Right lobe of liver (tissue), 6 donors: ENCODE results near the gene FUT1. TPM values are rescaled to one million over a fixed set of nuclear protein-coding genes. Genes with fewer than 3 reads are reported as not detected.

Source experiments
- ATAC-seq, 4 donors: fragments of 200-7000 bp; cut with Tn5 transposase; one replicate each; pipeline ENCODE4 v1.9.1; 2020; ENCODE audit warnings: mild to moderate bottlenecking in 4 of 4, moderate library complexity in 4 of 4
- DNase-seq, 3 donors: peaks; one replicate each; pipeline ENCODE4 v3.0.0-alpha.2; 2020
- H3K27ac ChIP-seq, 3 donors: fragments of 200-600 bp; one replicate each; pipeline ENCODE4 v1.8.0; 2022
- H3K27me3 ChIP-seq, 2 donors: fragments of 200-600 bp; one replicate each; pipeline ENCODE4 v1.8.0; 2022
- H3K36me3 ChIP-seq, 4 donors: fragments of 200-600 bp; sonication (generic) in 1 of 4; one replicate each; pipeline versions ENCODE4 v1.5.1 to v1.8.0; 2017 to 2022; ENCODE audit warnings: control low read depth in 1 of 4
- H3K4me1 ChIP-seq, 4 donors: fragments of 200-600 bp; sonication (generic) in 1 of 4; one replicate each; pipeline versions ENCODE4 v1.5.1 to v1.8.0; 2017 to 2022; ENCODE audit warnings: control low read depth in 1 of 4
- H3K4me3 ChIP-seq, 3 donors: fragments of 200-600 bp; one replicate each; pipeline ENCODE4 v1.8.0; 2022
- H3K9me3 ChIP-seq, 4 donors: fragments of 200-600 bp; sonication (generic) in 1 of 4; one replicate each; pipeline versions ENCODE4 v1.5.1 to v1.8.0; 2017 to 2022; ENCODE audit warnings: control low read depth in 1 of 4
- CTCF ChIP-seq, 4 donors: fragments of 200-600 bp in 3 of 4; fragments of 450-650 bp in 1 of 4; IDR thresholded peaks; one replicate each; pipeline versions ENCODE4 v1.5.1 to v1.8.0; 2016 to 2022; ENCODE audit warnings: antibody characterized with exemption in 4 of 4, mild to moderate bottlenecking in 2 of 4
- POLR2A ChIP-seq: fragments of 450-650 bp; IDR thresholded peaks from one replicate; pipeline ENCODE4 v1.6.1; 2017; ENCODE audit warnings: antibody characterized with exemption, mild to moderate bottlenecking
- WGBS: methylation state at CpG from one replicate; pipeline ENCODE4 v1.1.6; 2018; ENCODE audit warnings: low coverage, low lambda C conversion rate; ENCODE audit not compliant: insufficient coverage; ENCODE audit errors: missing lambda C conversion rate; 5-methylcytosine and 5-hydroxymethylcytosine counted together
- intact Hi-C, 2 donors: fragments of 100-400 bp; cut with DNase I; formaldehyde crosslinking; loops; one replicate each; pipeline versions ENCODE4 v1.11.2 to v1.14.1; 2022
- total RNA-seq, 6 experiments: library from RNA; depleted of rRNA in 2 of 6; stranded (reverse); fragments of >200 nt in 2 of 6; fragmentation: NEBNext Ultra II Directional in 3 of 6; extraction: Animal tissue kit (Norgen Biotek cat#: 25700) in 3 of 6; gene quantifications; one replicate each; pipeline versions ENCODE4 v1.1.0 to v1.2.4, GENCODE V29; 2016 to 2023
- donor health status: DM: no; HTN: yes; CAD: no.
- donor health status: DM: no; HTN: no; CAD: no.
- donor health status: DM: no; HTN: no; CAD: no.
- donor health status: DM: no; HTN: yes; CAD: no.
- donor health status: DM: no; HTN: yes; CAD: no.

The FUT1 gene
- total RNA-seq, 6 experiments from 2014 or later = 0.22 to 1.9 (median 0.93) TPM

GRCh38 chr19:48779636-48780035 is 27.2 kb upstream of the FUT1 start:
- Histone ChIP-seq H3K9me3 (no peaks in the 10 kb centered on the region), H3K36me3 (no peaks in the 10 kb centered on the region), H3K4me1 (peaks cover 0 to 17% (median 5%) of the 10 kb centered on the region in 4 donors), H3K4me3 (no peak overlapping the region), H3K27me3 (no peaks in the 10 kb centered on the region), H3K27ac (no peak overlapping the region)
- no peak for DNase-seq
- TF ChIP-seq CTCF (IDR thresholded peaks at IDR 0.05) = no peak
- intact Hi-C loops = no loop called here
- no peak for ATAC-seq
- WGBS = 83% methylated on average over 1 of the region's 1 CpG

DNA sequence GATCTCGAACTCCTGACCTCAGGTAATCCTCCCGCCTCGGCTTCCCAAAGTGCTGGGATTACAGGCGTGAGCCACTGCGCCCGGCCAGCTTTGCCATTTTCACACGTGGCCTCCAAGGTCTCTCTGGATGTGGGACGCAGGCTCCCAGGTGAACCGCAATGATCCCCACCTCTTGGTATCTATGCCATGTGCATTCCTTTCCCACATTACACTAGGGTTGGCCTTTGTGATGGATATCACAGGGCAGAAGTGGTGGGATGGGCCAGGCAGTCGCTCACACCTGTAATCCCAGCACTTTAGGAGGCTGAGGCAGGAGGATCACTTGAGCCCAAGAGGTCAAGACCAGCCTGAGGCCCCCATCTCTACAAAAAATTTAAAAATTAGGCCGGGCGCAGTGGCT is 25.3 kb upstream of the FUT1 start:
- no peak overlapping the region for H3K27ac ChIP-seq
- H3K4me3 ChIP-seq = no peak overlapping the region
- H3K9me3 ChIP-seq = no peaks in the 10 kb centered on the region
- WGBS = 80% methylated on average over 5 of the region's 12 CpGs
- no peaks in the 10 kb centered on the region for H3K27me3 ChIP-seq
- intact Hi-C loops = no loop called here
- H3K36me3 ChIP-seq = no peaks in the 10 kb centered on the region
- H3K4me1 ChIP-seq = peaks cover 0 to 26% (median 10%) of the 10 kb centered on the region in 4 donors
- no peak for ATAC-seq
- no peak for DNase-seq
- TF ChIP-seq CTCF (IDR thresholded peaks at IDR 0.05) (no peak), POLR2A (no peak)

GRCh38 chr19:48777139-48777538 is 24.7 kb upstream of the FUT1 start:
- ATAC-seq (no peak), DNase-seq (no peak)
- H3K27ac ChIP-seq = no peak overlapping the region
- WGBS = 95% methylated on average over 5 of the region's 5 CpGs
- H3K4me3 ChIP-seq = no peak overlapping the region
- intact Hi-C loops = no loop called here
- H3K27me3 ChIP-seq = no peaks in the 10 kb centered on the region
- H3K9me3 ChIP-seq = no peaks in the 10 kb centered on the region
- H3K36me3 ChIP-seq = no peaks in the 10 kb centered on the region
- no peak for TF ChIP-seq CTCF (IDR thresholded peaks at IDR 0.05)
- TF ChIP-seq POLR2A = no peak
- H3K4me1 ChIP-seq = peaks cover 0 to 25% (median 9%) of the 10 kb centered on the region in 4 donors

DNA sequence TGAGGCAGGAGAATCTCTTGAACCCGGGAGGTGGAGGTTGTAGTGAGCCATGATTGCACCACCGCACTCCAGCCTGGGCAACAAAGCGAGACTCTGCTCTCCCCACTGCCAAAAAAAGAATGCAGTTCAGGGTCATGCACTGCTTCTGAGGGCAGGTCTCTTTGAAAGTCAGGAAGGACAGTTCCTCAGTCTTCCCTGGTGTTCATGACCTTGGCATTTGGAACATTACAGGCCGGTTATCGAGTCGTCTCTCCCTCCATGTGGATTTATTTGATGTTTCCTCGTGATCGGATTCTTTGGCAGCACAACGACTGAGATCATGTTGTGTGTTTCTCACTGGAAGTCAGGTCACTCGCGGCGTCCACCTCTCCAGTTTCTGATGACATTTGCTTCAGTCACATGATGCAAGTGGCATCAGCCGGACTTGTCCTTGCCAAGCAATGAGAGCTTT is 20.1 kb upstream of the FUT1 start:
- intact Hi-C loops = no loop called here
- Histone ChIP-seq H3K36me3 (no peaks in the 10 kb centered on the region), H3K9me3 (no peaks in the 10 kb centered on the region), H3K27ac (peak overlapping the region; percentile 91 to 96 (median 96)), H3K27me3 (no peaks in the 10 kb centered on the region), H3K4me1 (peaks cover 0 to 56% (median 26%) of the 10 kb centered on the region in 4 donors), H3K4me3 (no peak overlapping the region)
- peak; percentile 81 to 95 (median 92) for DNase-seq
- WGBS = 32% methylated on average over 13 of the region's 13 CpGs
- peak; percentile 66 to 84 (median 76) for ATAC-seq
- TF ChIP-seq POLR2A (no peak), CTCF (IDR thresholded peaks at IDR 0.05) (no peak)
